ENCODE results near the gene RUNX3.

RUNX3 gene

DNA sequence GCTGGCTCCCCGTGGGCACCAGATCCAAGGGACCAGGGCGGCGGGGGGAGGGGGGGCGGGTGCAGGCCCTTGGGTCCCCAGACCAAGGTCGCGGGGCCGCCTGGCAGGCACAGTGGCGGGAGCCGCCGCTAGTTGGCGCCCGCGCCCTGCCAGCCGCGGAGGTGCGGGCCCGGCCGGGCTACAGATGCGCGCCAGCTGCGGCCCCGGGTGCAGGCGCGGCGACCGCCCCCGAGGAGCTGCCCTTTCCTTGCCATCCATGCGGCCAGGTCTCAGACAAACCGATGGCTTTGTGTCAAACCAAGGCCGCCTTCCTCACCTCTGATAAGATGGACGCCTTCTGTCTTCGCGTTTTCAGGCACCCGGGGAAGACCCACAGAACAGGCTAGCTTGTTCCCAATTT lies 2.2 kb upstream of the RUNX3 start:
- TF ChIP-seq, protein P1, sequence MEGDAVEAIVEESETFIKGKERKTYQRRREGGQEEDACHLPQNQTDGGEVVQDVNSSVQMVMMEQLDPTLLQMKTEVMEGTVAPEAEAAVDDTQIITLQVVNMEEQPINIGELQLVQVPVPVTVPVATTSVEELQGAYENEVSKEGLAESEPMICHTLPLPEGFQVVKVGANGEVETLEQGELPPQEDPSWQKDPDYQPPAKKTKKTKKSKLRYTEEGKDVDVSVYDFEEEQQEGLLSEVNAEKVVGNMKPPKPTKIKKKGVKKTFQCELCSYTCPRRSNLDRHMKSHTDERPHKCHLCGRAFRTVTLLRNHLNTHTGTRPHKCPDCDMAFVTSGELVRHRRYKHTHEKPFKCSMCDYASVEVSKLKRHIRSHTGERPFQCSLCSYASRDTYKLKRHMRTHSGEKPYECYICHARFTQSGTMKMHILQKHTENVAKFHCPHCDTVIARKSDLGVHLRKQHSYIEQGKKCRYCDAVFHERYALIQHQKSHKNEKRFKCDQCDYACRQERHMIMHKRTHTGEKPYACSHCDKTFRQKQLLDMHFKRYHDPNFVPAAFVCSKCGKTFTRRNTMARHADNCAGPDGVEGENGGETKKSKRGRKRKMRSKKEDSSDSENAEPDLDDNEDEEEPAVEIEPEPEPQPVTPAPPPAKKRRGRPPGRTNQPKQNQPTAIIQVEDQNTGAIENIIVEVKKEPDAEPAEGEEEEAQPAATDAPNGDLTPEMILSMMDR (IDR thresholded peaks at IDR 0.05; ENCODE audit: low read depth, low read length, missing control alignments), result no peak
- no peak overlapping the region for H3K4me3 ChIP-seq (ENCODE audit: low read depth, low read length)
- in situ Hi-C loops (cut with HindIII; ENCODE audit: low sequenced_read_pairs), result loop anchor here (25.0 kb wide), 1 partner anchor 280 kb away; no protein-coding TSS in a partner anchor
- DNase-seq (ENCODE audit: low read depth), result no peak

DNA sequence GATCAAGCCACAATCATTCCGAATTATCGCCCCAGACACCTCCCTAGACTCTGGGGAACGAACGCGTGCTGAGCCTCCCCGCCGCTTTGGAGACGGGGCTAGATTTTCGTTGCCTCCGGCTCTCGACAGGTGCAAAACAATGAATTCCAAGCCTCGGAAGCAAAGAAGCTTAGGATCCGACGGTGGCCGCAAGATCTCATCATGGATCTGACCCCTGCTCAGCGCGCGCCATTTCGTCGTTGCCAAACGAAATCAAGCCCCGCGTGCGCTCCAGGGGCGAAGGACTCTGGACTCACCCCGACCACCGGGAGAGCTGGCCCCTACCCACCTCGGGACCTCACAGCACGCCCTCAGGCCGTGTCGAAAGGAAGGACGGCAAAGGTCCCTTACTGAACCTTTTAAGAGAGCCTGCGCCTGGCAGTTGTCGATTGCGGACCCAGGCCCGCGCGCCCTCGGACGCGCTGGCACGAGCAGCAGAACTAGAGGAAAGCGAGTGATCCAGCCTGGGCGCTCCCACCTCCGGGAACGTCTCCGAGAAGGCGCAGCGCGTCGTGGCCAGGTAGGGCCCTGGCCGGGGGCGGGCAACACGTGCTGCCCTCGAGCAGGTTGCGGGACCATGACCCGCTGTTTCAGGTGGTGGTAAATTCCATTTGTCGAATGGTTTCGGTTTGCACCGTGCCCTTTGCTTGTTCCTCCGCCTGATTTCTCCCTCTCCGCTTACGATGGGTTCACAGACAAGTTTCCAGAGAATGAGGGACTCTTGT lies 1.6 kb upstream of the RUNX3 start:
- DNase-seq (ENCODE audit: low read depth), result no peak
- in situ Hi-C loops (cut with HindIII; ENCODE audit: low sequenced_read_pairs), result loop anchor here (25.0 kb wide), 1 partner anchor 281 kb away; no protein-coding TSS in a partner anchor
- TF ChIP-seq, protein P1 (IDR thresholded peaks at IDR 0.05; ENCODE audit: low read depth, low read length, missing control alignments), result peak; percentile 4
- no peak overlapping the region for H3K4me3 ChIP-seq (ENCODE audit: low read depth, low read length)

DNA sequence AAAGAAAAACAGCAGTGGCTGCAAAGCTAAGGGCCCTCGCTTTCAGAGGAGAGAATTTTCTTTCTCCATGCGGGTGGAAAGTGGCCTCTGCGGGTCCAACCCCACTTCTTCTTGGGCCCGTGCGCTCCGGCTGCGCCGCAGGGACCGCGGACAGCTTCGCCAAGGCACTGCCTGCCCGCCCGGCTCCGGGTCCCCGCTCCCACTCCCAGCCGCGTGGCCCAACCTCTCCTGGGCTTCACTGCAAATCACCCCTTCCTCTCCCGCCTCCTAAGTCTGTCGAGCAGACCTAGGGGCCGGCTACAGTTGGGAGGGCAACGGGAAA lies 1.0 kb upstream of the RUNX3 start:
- DNase-seq (ENCODE audit: low read depth), result no peak
- TF ChIP-seq, protein P1 (IDR thresholded peaks at IDR 0.05; ENCODE audit: low read depth, low read length, missing control alignments), result no peak
- in situ Hi-C loops (cut with HindIII; ENCODE audit: low sequenced_read_pairs), result loop anchor here (25.0 kb wide), 1 partner anchor 281 kb away; no protein-coding TSS in a partner anchor
- no peak overlapping the region for H3K4me3 ChIP-seq (ENCODE audit: low read depth, low read length)

DNA sequence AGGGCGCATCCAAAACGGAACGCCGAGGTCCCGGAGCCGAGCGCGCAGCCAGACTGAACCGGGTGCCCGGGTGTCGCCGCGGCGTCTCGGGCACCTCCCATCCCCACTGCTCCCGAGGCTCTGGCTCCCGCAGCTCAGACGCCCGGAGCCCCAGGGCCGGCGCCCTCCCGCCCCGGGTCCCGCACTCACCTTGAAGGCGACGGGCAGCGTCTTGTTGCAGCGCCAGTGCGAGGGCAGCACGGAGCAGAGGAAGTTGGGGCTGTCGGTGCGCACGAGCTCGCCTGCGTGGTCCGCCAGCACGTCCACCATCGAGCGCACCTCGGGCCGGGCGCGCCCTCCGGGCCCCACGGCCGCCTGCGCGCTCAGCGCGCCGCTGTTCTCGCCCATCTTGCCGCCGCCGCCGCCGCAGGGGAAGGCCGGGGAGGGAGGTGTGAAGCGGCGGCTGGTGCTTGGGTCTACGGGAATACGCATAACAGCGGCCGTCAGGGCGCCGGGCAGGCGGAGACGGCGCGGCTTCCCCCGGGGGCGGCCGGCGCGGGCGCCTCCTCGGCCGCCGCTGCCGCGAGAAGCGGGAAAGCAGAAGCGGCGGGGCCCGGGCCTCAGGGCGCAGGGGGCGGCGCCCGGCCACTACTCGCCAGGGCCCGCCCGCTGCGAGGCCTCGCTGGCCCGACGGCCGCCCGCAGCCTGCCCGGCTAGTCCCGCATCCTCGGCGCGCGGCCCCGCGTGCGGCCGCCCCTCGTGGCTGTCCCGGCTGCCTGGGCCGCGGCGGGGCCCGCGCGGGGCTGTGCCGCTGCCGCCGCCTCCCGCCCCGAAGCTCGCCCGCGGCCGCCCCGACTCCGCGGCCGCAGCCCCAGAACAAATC lies 447 bp downstream of the RUNX3 start:
- in situ Hi-C loops (cut with HindIII; ENCODE audit: low sequenced_read_pairs), result loop anchor here (5.0 to 25.0 kb wide), 2 partner anchors 53 to 283 kb away; no protein-coding TSS in a partner anchor
- no peak overlapping the region for H3K4me3 ChIP-seq (ENCODE audit: low read depth, low read length)
- no peak for DNase-seq (ENCODE audit: low read depth)
- TF ChIP-seq, protein P1 (IDR thresholded peaks at IDR 0.05; ENCODE audit: low read depth, low read length, missing control alignments), result no peak

DNA sequence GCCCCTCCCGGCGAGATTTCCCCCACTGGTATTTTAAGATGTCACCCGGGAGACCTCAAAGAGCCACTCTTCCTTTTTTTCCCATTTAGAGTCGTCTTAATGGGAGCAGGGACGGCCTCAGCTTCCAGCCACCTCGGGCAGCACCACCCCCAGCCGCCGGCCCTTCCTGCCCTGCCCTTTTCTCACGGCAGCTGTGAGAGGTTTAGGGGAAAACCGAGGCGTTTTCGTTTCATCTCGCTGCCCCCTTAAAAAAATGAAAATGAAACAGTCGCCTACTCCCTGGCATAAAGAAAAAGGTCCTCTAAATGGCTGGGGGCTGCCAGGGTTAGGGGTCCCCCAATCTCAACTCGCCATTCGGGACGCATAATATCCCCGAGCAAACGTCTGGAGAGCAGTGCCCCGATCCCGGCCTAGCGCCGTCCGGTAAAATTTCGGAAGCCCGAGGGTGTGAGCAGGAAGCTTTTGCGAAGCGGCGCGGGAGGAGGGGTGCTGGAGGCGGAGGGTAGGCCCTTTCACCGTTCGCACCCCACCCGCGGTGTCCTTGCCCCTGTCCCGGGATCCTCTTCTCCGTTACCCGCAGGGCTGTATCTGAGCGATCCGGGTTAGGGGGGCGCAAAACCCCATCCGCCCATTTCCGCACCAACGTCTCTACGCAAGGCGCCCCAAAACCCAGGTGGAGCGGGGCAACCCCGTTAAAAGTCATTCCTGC lies 1.2 kb downstream of the RUNX3 start:
- no peak overlapping the region for H3K4me3 ChIP-seq (ENCODE audit: low read depth, low read length)
- no peak for DNase-seq (ENCODE audit: low read depth)
- in situ Hi-C loops (cut with HindIII; ENCODE audit: low sequenced_read_pairs), result loop anchor here (5.0 to 25.0 kb wide), 2 partner anchors 53 to 283 kb away; no protein-coding TSS in a partner anchor
- TF ChIP-seq, protein P1 (IDR thresholded peaks at IDR 0.05; ENCODE audit: low read depth, low read length, missing control alignments), result no peak

All from astrocyte of the cerebellum (primary cell).